H9 (cell line): ENCODE results near the gene TRH. TPM values are rescaled to one million over a fixed set of nuclear protein-coding genes. Genes with fewer than 3 reads are reported as not detected.
"Not testable (repeated sequence)": the region's sequence is repeated elsewhere in the genome, so short reads cannot be mapped to it uniquely, and the experiment has no call there.

Source experiments
- DNase-seq: peaks from one replicate; pipeline ENCODE4 v3.0.0-alpha.2; 2017
- H2AFZ ChIP-seq: one replicate; pipeline ENCODE4 v1.6.1; 2013; ENCODE audit warnings: mild to moderate bottlenecking, low read length, control low read depth, moderate library complexity
- H2AK5ac ChIP-seq: 2 replicates; pipeline ENCODE4 v1.6.1; 2013; ENCODE audit warnings: low read length, control low read depth, mixed read lengths; ENCODE audit not compliant: insufficient read length
- H2BK120ac ChIP-seq: one replicate; pipeline ENCODE4 v1.6.1; 2013; ENCODE audit warnings: low read depth, mild to moderate bottlenecking, low read length, control low read depth, inconsistent platforms; ENCODE audit not compliant: poor library complexity, severe bottlenecking
- H2BK12ac ChIP-seq: 2 replicates; pipeline ENCODE4 v1.6.1; 2013; ENCODE audit warnings: low read length, control low read depth, mixed read lengths, low read depth; ENCODE audit not compliant: insufficient read length
- H2BK15ac ChIP-seq: 2 replicates; pipeline ENCODE4 v1.6.1; 2013; ENCODE audit warnings: low read depth, low read length, control low read depth
- H2BK20ac ChIP-seq: one replicate; pipeline ENCODE4 v1.6.1; 2013; ENCODE audit warnings: low read depth, mild to moderate bottlenecking, low read length, control low read depth, inconsistent platforms; ENCODE audit not compliant: poor library complexity, severe bottlenecking
- H2BK5ac ChIP-seq: 2 replicates; pipeline ENCODE4 v1.6.1; 2013; ENCODE audit warnings: low read length, control low read depth, mixed read lengths; ENCODE audit not compliant: insufficient read length
- H3K14ac ChIP-seq: 2 replicates; pipeline ENCODE4 v1.6.1; 2013; ENCODE audit warnings: low read length, control low read depth; ENCODE audit not compliant: insufficient read depth
- H3K18ac ChIP-seq: 2 replicates; pipeline ENCODE4 v1.6.1; 2013; ENCODE audit warnings: low read depth, mild to moderate bottlenecking, mixed read lengths, low read length, control low read depth; ENCODE audit not compliant: insufficient read length
- H3K23ac ChIP-seq: 2 replicates; pipeline ENCODE4 v1.6.1; 2013; ENCODE audit warnings: low read length, control low read depth, mixed read lengths, low read depth; ENCODE audit not compliant: insufficient read length
- H3K23me2 ChIP-seq: 2 replicates; pipeline ENCODE4 v1.6.1; 2013; ENCODE audit warnings: low read depth, mild to moderate bottlenecking, mixed read lengths, low read length, control low read depth; ENCODE audit not compliant: insufficient read length, poor library complexity, severe bottlenecking
- H3K27ac ChIP-seq: 2 replicates; pipeline ENCODE4 v1.5.1; 2013; ENCODE audit warnings: low read length, control low read depth, mixed read lengths, low read depth; ENCODE audit not compliant: insufficient read length
- H3K27me3 ChIP-seq: 2 replicates; pipeline ENCODE4 v1.6.1; 2013; ENCODE audit warnings: low read length, control low read depth, inconsistent platforms; ENCODE audit not compliant: insufficient read depth
- H3K4ac ChIP-seq: 2 replicates; pipeline ENCODE4 v1.6.1; 2013; ENCODE audit warnings: low read depth, mild to moderate bottlenecking, control low read depth, inconsistent platforms, low read length, moderate library complexity
- H3K4me1 ChIP-seq: 2 replicates; pipeline ENCODE4 v1.6.1; 2013; ENCODE audit warnings: low read length, control low read depth, inconsistent platforms; ENCODE audit not compliant: insufficient read depth
- H3K4me2 ChIP-seq: 2 replicates; pipeline ENCODE4 v1.6.1; 2013; ENCODE audit warnings: low read length, control low read depth, mixed read lengths; ENCODE audit not compliant: insufficient read length, insufficient read depth
- H3K56ac ChIP-seq: 2 replicates; pipeline ENCODE4 v1.6.1; 2013; ENCODE audit warnings: low read depth, mild to moderate bottlenecking, mixed read lengths, low read length, control low read depth; ENCODE audit not compliant: insufficient read length
- H3K79me1 ChIP-seq: 2 replicates; pipeline ENCODE4 v1.6.1; 2013; ENCODE audit warnings: low read depth, mild to moderate bottlenecking, moderate library complexity, low read length, control low read depth, inconsistent platforms; ENCODE audit not compliant: insufficient read depth, poor library complexity, severe bottlenecking
- H3K79me2 ChIP-seq: 2 replicates; pipeline ENCODE4 v1.6.1; 2013; ENCODE audit warnings: low read length, control low read depth, inconsistent platforms; ENCODE audit not compliant: insufficient read depth
- H3K9ac ChIP-seq: 2 replicates; pipeline ENCODE4 v1.6.1; 2013; ENCODE audit warnings: low read length, control low read depth, mixed read lengths; ENCODE audit not compliant: insufficient read length; ENCODE audit errors: extremely low read depth
- H3K9me3 ChIP-seq: one replicate; pipeline ENCODE4 v1.6.1; 2013; ENCODE audit warnings: low read depth, low read length, inconsistent platforms; ENCODE audit not compliant: control insufficient read depth
- H3T11ph ChIP-seq: one replicate; pipeline ENCODE4 v1.6.1; 2013; ENCODE audit warnings: mild to moderate bottlenecking, low read length, control low read depth, inconsistent platforms
- H4K20me1 ChIP-seq: one replicate; pipeline ENCODE4 v1.6.1; 2013; ENCODE audit not compliant: control insufficient read depth, insufficient read length, insufficient read depth
- H4K5ac ChIP-seq: 2 replicates; pipeline ENCODE4 v1.6.1; 2013; ENCODE audit warnings: low read depth, mild to moderate bottlenecking, mixed read lengths, low read length, control low read depth; ENCODE audit not compliant: insufficient read length
- H4K8ac ChIP-seq: replicated peaks from 2 replicates; pipeline ENCODE4 v1.6.1; 2013; ENCODE audit warnings: low read length, control low read depth, mixed read lengths, low read depth; ENCODE audit not compliant: insufficient read length
- H4K91ac ChIP-seq: 2 replicates; pipeline ENCODE4 v1.6.1; 2013; ENCODE audit warnings: low read depth, mild to moderate bottlenecking, moderate library complexity, mixed read lengths, low read length, control low read depth; ENCODE audit not compliant: insufficient read length
- H3K27ac Mint-ChIP-seq, 3 experiments: 2 replicates in 2 of 3; 3 replicates in 1 of 3; pipeline ENCODE4 v1.8.0; 2020 to 2021; ENCODE audit warnings: mixed read lengths in 3 of 3, mild to moderate bottlenecking in 1 of 3, moderate library complexity in 1 of 3
- H3K27me3 Mint-ChIP-seq: 2 replicates; pipeline ENCODE4 v1.8.0; 2021; ENCODE audit warnings: low read depth, mild to moderate bottlenecking, moderate library complexity, mixed read lengths
- H3K36me3 Mint-ChIP-seq, 3 experiments: 2 replicates in 2 of 3; 3 replicates in 1 of 3; pipeline ENCODE4 v1.8.0; 2020 to 2021; ENCODE audit warnings: low read depth in 3 of 3, mixed read lengths in 3 of 3; ENCODE audit not compliant: insufficient read depth in 1 of 3
- H3K4me1 Mint-ChIP-seq, 2 experiments: 2 replicates each; pipeline ENCODE4 v1.8.0; 2020; ENCODE audit warnings: mixed read lengths in 2 of 2
- H3K4me3 Mint-ChIP-seq, 2 experiments: 2 replicates in 1 of 2; 3 replicates in 1 of 2; pipeline ENCODE4 v1.8.0; 2020 to 2021; ENCODE audit warnings: mild to moderate bottlenecking in 2 of 2, mixed read lengths in 2 of 2, moderate library complexity in 1 of 2
- H3K9me3 Mint-ChIP-seq, 2 experiments: 2 replicates in 1 of 2; 3 replicates in 1 of 2; pipeline ENCODE4 v1.8.0; 2020; ENCODE audit warnings: mild to moderate bottlenecking in 2 of 2, mixed read lengths in 2 of 2, moderate library complexity in 1 of 2
- WGBS: extraction: QIAGEN DNeasy Blood & Tissue Kit; methylation state at CpG from one replicate; pipeline ENCODE4 v1.1.7; 2013; ENCODE audit warnings: missing lambda C conversion rate, low lambda C conversion rate, mixed read lengths; ENCODE audit not compliant: insufficient read length; ENCODE audit errors: extremely low coverage; 5-methylcytosine and 5-hydroxymethylcytosine counted together
- total RNA-seq: library from RNA; stranded (reverse); gene quantifications from 2 replicates; pipeline ENCODE4 v1.2.1, GENCODE V29; 2021
- TF ChIP-seq, protein P1 (sequence below): fragments of 200-600 bp; sonication (generic); conservative IDR thresholded peaks from 3 replicates; pipeline ENCODE4 v1.8.0; 2021; ENCODE audit warnings: antibody characterized with exemption, mild to moderate bottlenecking

Gene TRH
- total RNA-seq, 1 experiment from 2014 or later, result not detected

- Histone ChIP-seq H4K8ac (no peak overlapping the region), H3K23ac (no peak overlapping the region), H2BK12ac (no peak overlapping the region), H3K79me1 (no peaks in the 10 kb centered on the region), H2BK120ac (no peak overlapping the region), H4K20me1 (no peaks in the 10 kb centered on the region), H2AFZ (no peak overlapping the region), H3K4me1 (no peaks in the 10 kb centered on the region), H3K9me3 (no peaks in the 10 kb centered on the region), H2BK15ac (no peak overlapping the region), H4K91ac (no peak overlapping the region), H3K9ac (no peak overlapping the region), H3T11ph (no peak overlapping the region), H3K4ac (no peak overlapping the region), H3K18ac (no peak overlapping the region), H3K23me2 (peaks cover 3% of the 10 kb centered on the region), H4K5ac (no peak overlapping the region), H3K27ac (no peak overlapping the region), H3K14ac (no peak overlapping the region), H2BK20ac (no peak overlapping the region), H3K4me2 (no peak overlapping the region), H2BK5ac (no peak overlapping the region), H3K27me3 (no peaks in the 10 kb centered on the region), H3K79me2 (no peaks in the 10 kb centered on the region), H2AK5ac (no peak overlapping the region), H3K56ac (no peak overlapping the region)
- TF ChIP-seq, protein P1, sequence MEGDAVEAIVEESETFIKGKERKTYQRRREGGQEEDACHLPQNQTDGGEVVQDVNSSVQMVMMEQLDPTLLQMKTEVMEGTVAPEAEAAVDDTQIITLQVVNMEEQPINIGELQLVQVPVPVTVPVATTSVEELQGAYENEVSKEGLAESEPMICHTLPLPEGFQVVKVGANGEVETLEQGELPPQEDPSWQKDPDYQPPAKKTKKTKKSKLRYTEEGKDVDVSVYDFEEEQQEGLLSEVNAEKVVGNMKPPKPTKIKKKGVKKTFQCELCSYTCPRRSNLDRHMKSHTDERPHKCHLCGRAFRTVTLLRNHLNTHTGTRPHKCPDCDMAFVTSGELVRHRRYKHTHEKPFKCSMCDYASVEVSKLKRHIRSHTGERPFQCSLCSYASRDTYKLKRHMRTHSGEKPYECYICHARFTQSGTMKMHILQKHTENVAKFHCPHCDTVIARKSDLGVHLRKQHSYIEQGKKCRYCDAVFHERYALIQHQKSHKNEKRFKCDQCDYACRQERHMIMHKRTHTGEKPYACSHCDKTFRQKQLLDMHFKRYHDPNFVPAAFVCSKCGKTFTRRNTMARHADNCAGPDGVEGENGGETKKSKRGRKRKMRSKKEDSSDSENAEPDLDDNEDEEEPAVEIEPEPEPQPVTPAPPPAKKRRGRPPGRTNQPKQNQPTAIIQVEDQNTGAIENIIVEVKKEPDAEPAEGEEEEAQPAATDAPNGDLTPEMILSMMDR, result no peak
- Mint-ChIP-seq H3K9me3 (no peaks in the 10 kb centered on the region), H3K27ac (no peak overlapping the region), H3K36me3 (no peaks in the 10 kb centered on the region), H3K4me1 (peaks cover 5 to 7% of the 10 kb centered on the region in 2 experiments; a peak in 2 of 4 replicates), H3K4me3 (no peak overlapping the region), H3K27me3 (peaks cover 82% of the 10 kb centered on the region)
- DNase-seq, result no peak
- no CpG with 5 or more reads among the region's 4 CpGs for WGBS
These were observed 21.6 kb downstream of the TRH start for GRCh38 chr3:129996073-129996472.

- H3K79me2 ChIP-seq, H3K9me3 ChIP-seq, H4K20me1 ChIP-seq, H4K5ac ChIP-seq, H2BK5ac ChIP-seq, H3K18ac ChIP-seq, H3K27me3 ChIP-seq, H3K56ac ChIP-seq, DNase-seq, H3K14ac ChIP-seq, H2BK20ac ChIP-seq, H2AK5ac ChIP-seq, H4K8ac ChIP-seq, H2AFZ ChIP-seq, H3K4me1 Mint-ChIP-seq, H3K4me1 ChIP-seq, H3K36me3 Mint-ChIP-seq, H3K23ac ChIP-seq, H2BK120ac ChIP-seq, H3K4me3 Mint-ChIP-seq, H3K9ac ChIP-seq, H3K23me2 ChIP-seq, H3K27ac Mint-ChIP-seq, H3K4ac ChIP-seq, H2BK15ac ChIP-seq, H3K4me2 ChIP-seq, H3K27ac ChIP-seq, H4K91ac ChIP-seq, H2BK12ac ChIP-seq, H3T11ph ChIP-seq, H3K9me3 Mint-ChIP-seq, H3K79me1 ChIP-seq: not testable (repeated sequence)
- no CpG with 5 or more reads among the region's 5 CpGs for WGBS
- H3K27me3 Mint-ChIP-seq, result peaks cover 83% of the 10 kb centered on the region
These were observed 24.7 kb downstream of the TRH start for GRCh38 chr3:129999176-129999575.
